GM12865 (cell line): ENCODE measurements around the gene BDH1.

Experiments
- DNase-seq: peaks from one replicate; pipeline ENCODE4 v3.0.0; 2010; ENCODE audit warnings: low read depth
- H3K4me3 ChIP-seq: 2 replicates; pipeline ENCODE4 v1.5.1; 2011; ENCODE audit warnings: mild to moderate bottlenecking, low read depth, low read length, control low read depth
- CTCF ChIP-seq: IDR thresholded peaks from 2 replicates; pipeline ENCODE4 v1.5.1; 2011; ENCODE audit warnings: low read length, control low read depth, low read depth, inconsistent platforms; ENCODE audit not compliant: insufficient read depth; ENCODE audit errors: missing control alignments

BDH1 gene

GRCh38 chr3:197516517-197516889, 39.3 kb downstream of the BDH1 start:
- H3K4me3 ChIP-seq: no peak overlapping the region
- DNase-seq: no peak
- no peak for TF ChIP-seq CTCF

GRCh38 chr3:197514786-197515355, 40.9 kb downstream of the BDH1 start:
- no peak for TF ChIP-seq CTCF
- DNase-seq: no peak
- no peak overlapping the region for H3K4me3 ChIP-seq

- TF ChIP-seq CTCF: no peak
Observed at GRCh38 chr3:197513953-197514785, 41.6 kb downstream of the BDH1 start.

GRCh38 chr3:197512691-197513571, 42.8 kb downstream of the BDH1 start:
- no peak overlapping the region for H3K4me3 ChIP-seq
- TF ChIP-seq CTCF: no peak
- no peak for DNase-seq

More at GRCh38 chr3:197513953-197514785, 41.6 kb downstream of the BDH1 start:
- no peak overlapping the region for H3K4me3 ChIP-seq
- no peak for DNase-seq

GRCh38 chr3:197511853-197512635, 43.7 kb downstream of the BDH1 start:
- no peak overlapping the region for H3K4me3 ChIP-seq
- TF ChIP-seq CTCF: no peak
- DNase-seq: no peak

GRCh38 chr3:197511130-197511529, 44.6 kb downstream of the BDH1 start:
- no peak for TF ChIP-seq CTCF
- no peak for DNase-seq
- no peak overlapping the region for H3K4me3 ChIP-seq
